Measurements from ENCODE around the gene ANAPC10.

GRCh38 chr4:145102619-145103018, 4.6 kb upstream of the ANAPC10 start:
- TF ChIP-seq RAD21 (IDR thresholded peaks at IDR 0.05; ENCODE audit: low read depth) (no peak), TAF1 (IDR thresholded peaks at IDR 0.05; ENCODE audit: low read depth) (no peak), EP300 (IDR thresholded peaks at IDR 0.05; ENCODE audit: borderline replicate concordance) (no peak), FOXM1 (IDR thresholded peaks at IDR 0.05; ENCODE audit: borderline replicate concordance, low read depth) (no peak), REST (IDR thresholded peaks at IDR 0.05; ENCODE audit: low read depth) (no peak), MAX (IDR thresholded peaks at IDR 0.05) (no peak), USF1 (IDR thresholded peaks at IDR 0.05) (no peak), CEBPB (IDR thresholded peaks at IDR 0.05) (no peak), EGR1 (IDR thresholded peaks at IDR 0.05) (no peak), TCF12 (IDR thresholded peaks at IDR 0.05; ENCODE audit: low read depth) (no peak), CREB1 (IDR thresholded peaks at IDR 0.05; ENCODE audit: low read depth) (no peak), TEAD4 (IDR thresholded peaks at IDR 0.05) (no peak)
